WTC11 (cell line): ENCODE measurements around the gene RBMS1. TPM values are rescaled to one million over a fixed set of nuclear protein-coding genes. Genes with fewer than 3 reads are reported as not detected.

ENCODE experiments used
- ATAC-seq: fragments of 200-7000 bp; cut with Tn5 transposase; 2 replicates; pipeline ENCODE4 v1.10.0; 2021; ENCODE audit warnings: mild to moderate bottlenecking, moderate library complexity
- CTCF ChIA-PET: fragments of 300-600 bp; sonication (Branson Sonifier 250); formaldehyde crosslinking; loops from one replicate; lab custom pipeline; 2021; ENCODE audit warnings: antibody characterized with exemption; lab: Charles Lee
- POLR2A ChIA-PET: fragments of 350-600 bp; sonication (Branson Sonifier 250); formaldehyde crosslinking; loops from one replicate; lab custom pipeline; 2021; ENCODE audit warnings: antibody characterized with exemption; lab: Charles Lee
- DNase-seq: peaks from one replicate; pipeline ENCODE4 v3.0.0; 2021; ENCODE audit warnings: low spot score
- H3K27ac Mint-ChIP-seq: 2 replicates; pipeline ENCODE4 v1.8.0; 2021; ENCODE audit warnings: mixed read lengths
- H3K27me3 Mint-ChIP-seq: 2 replicates; pipeline ENCODE4 v1.8.0; 2021; ENCODE audit warnings: low read depth, mild to moderate bottlenecking, moderate library complexity, mixed read lengths
- H3K36me3 Mint-ChIP-seq: 2 replicates; pipeline ENCODE4 v1.8.0; 2021; ENCODE audit warnings: mixed read lengths
- H3K4me1 Mint-ChIP-seq: 2 replicates; pipeline ENCODE4 v1.8.0; 2022; ENCODE audit warnings: mixed read lengths
- H3K4me3 Mint-ChIP-seq: 2 replicates; pipeline ENCODE4 v1.8.0; 2021; ENCODE audit warnings: mild to moderate bottlenecking, moderate library complexity, mixed read lengths
- H3K9me3 Mint-ChIP-seq: 2 replicates; pipeline ENCODE4 v1.8.0; 2021; ENCODE audit warnings: mixed read lengths
- ARID4B ChIP-seq: sonication (generic); formaldehyde crosslinking; IDR thresholded peaks from 2 replicates; pipeline ENCODE4 v1.8.0; 2023; ENCODE audit warnings: missing genetic modification reagents, mild to moderate bottlenecking, borderline replicate concordance
- ATF1 ChIP-seq: sonication (generic); formaldehyde crosslinking; IDR thresholded peaks from 2 replicates; pipeline ENCODE4 v1.8.1; 2023; ENCODE audit warnings: mild to moderate bottlenecking, moderate library complexity, missing genetic modification reagents
- CTCF ChIP-seq: fragments of 200-600 bp; IDR thresholded peaks from 2 replicates; pipeline ENCODE4 v1.8.0; 2022; ENCODE audit warnings: antibody characterized with exemption
- E2F4 ChIP-seq: sonication (generic); formaldehyde crosslinking; IDR thresholded peaks from 2 replicates; pipeline ENCODE4 v1.8.1; 2022; ENCODE audit warnings: low read depth, mild to moderate bottlenecking, moderate library complexity, missing genetic modification reagents, borderline replicate concordance
- ERG ChIP-seq: fragments of 250-450 bp; sonication (Bioruptor Pico); IDR thresholded peaks from 2 replicates; pipeline ENCODE4 v1.8.0; 2021; ENCODE audit warnings: mild to moderate bottlenecking
- FOXK1 ChIP-seq: sonication (generic); formaldehyde crosslinking; IDR thresholded peaks from 2 replicates; pipeline ENCODE4 v1.8.0; 2022; ENCODE audit warnings: mild to moderate bottlenecking, moderate library complexity, missing genetic modification reagents
- HMGA2 ChIP-seq: fragments of 250-450 bp; sonication (Bioruptor Pico); IDR thresholded peaks from 2 replicates; pipeline ENCODE4 v1.4.0; 2021; ENCODE audit warnings: mild to moderate bottlenecking, moderate library complexity
- HMGXB4 ChIP-seq: sonication (generic); formaldehyde crosslinking; IDR thresholded peaks from 2 replicates; pipeline ENCODE4 v1.8.1; 2023; ENCODE audit warnings: mild to moderate bottlenecking, moderate library complexity, missing genetic modification reagents
- JAZF1 ChIP-seq: fragments of 250-450 bp; sonication (Bioruptor Pico); IDR thresholded peaks from 2 replicates; pipeline ENCODE4 v1.9.0; 2021; ENCODE audit warnings: moderate library complexity, mild to moderate bottlenecking, inconsistent platforms
- KAT7 ChIP-seq: sonication (generic); formaldehyde crosslinking; IDR thresholded peaks from 2 replicates; pipeline ENCODE4 v1.8.1; 2023; ENCODE audit warnings: missing genetic modification reagents, mild to moderate bottlenecking, borderline replicate concordance
- MLX ChIP-seq: sonication (generic); formaldehyde crosslinking; IDR thresholded peaks from 2 replicates; pipeline ENCODE4 v1.8.1; 2023; ENCODE audit warnings: mild to moderate bottlenecking, missing genetic modification reagents, moderate library complexity
- NFE2L1 ChIP-seq: sonication (generic); formaldehyde crosslinking; IDR thresholded peaks from 2 replicates; pipeline ENCODE4 v1.8.1; 2023; ENCODE audit warnings: missing genetic modification reagents
- RELA ChIP-seq: sonication (generic); formaldehyde crosslinking; IDR thresholded peaks from 2 replicates; pipeline ENCODE4 v1.8.1; 2022; ENCODE audit warnings: missing genetic modification reagents, mild to moderate bottlenecking, borderline replicate concordance
- SP1 ChIP-seq: sonication (generic); formaldehyde crosslinking; conservative IDR thresholded peaks from 2 replicates; pipeline ENCODE4 v1.8.1; 2022; ENCODE audit warnings: missing genetic modification reagents
- TEAD1 ChIP-seq: sonication (generic); formaldehyde crosslinking; IDR thresholded peaks from 2 replicates; pipeline ENCODE4 v1.8.0; 2022; ENCODE audit warnings: mild to moderate bottlenecking, missing genetic modification reagents
- ZBTB21 ChIP-seq: sonication (generic); formaldehyde crosslinking; IDR thresholded peaks from 2 replicates; pipeline ENCODE4 v1.8.1; 2023; ENCODE audit warnings: mild to moderate bottlenecking, missing genetic modification reagents, borderline replicate concordance
- ZNF121 ChIP-seq: sonication (generic); formaldehyde crosslinking; IDR thresholded peaks from 2 replicates; pipeline ENCODE4 v1.8.0; 2023; ENCODE audit warnings: missing genetic modification reagents
- ZNF232 ChIP-seq: sonication (generic); formaldehyde crosslinking; IDR thresholded peaks from 2 replicates; pipeline ENCODE4 v1.8.0; 2022; ENCODE audit warnings: mild to moderate bottlenecking, missing genetic modification reagents
- ZNF671 ChIP-seq: fragments of 250-450 bp; sonication (Bioruptor Pico); IDR thresholded peaks from 2 replicates; pipeline ENCODE4 v1.8.0; 2021; ENCODE audit warnings: mild to moderate bottlenecking
- total RNA-seq: library from RNA; stranded (reverse); gene quantifications from 3 replicates; pipeline ENCODE4 v1.2.3, GENCODE V29; 2021

The RBMS1 gene
- total RNA-seq, 1 experiment from 2014 or later, result 56.3 TPM

GRCh38 chr2:160469164-160469563 lies 24.4 kb downstream of the RBMS1 start:
- ChIA-PET POLR2A (no interaction called here), CTCF (no interaction called here)
- H3K27ac Mint-ChIP-seq, result peak overlapping the region; percentile 53

GRCh38 chr2:160467086-160467485 lies 26.5 kb downstream of the RBMS1 start:
- H3K27ac Mint-ChIP-seq, result no peak overlapping the region
- CTCF ChIA-PET, result no interaction called here
- POLR2A ChIA-PET, result no interaction called here
- ATAC-seq (no peak), DNase-seq (no peak)
- H3K4me1 Mint-ChIP-seq, result peaks cover 36% of the 10 kb centered on the region
- H3K9me3 Mint-ChIP-seq, result no peaks in the 10 kb centered on the region
- H3K36me3 Mint-ChIP-seq, result no peaks in the 10 kb centered on the region
- no peak overlapping the region for H3K4me3 Mint-ChIP-seq
- H3K27me3 Mint-ChIP-seq, result no peaks in the 10 kb centered on the region
- TF ChIP-seq MLX (CRISPR knock-in tag) (no peak), ZNF121 (CRISPR knock-in tag) (no peak), FOXK1 (no peak), NFE2L1 (CRISPR knock-in tag) (no peak), ZNF232 (CRISPR knock-in tag) (no peak), HMGXB4 (CRISPR knock-in tag) (no peak), SP1 (no peak), ERG (CRISPR knock-in tag) (no peak), KAT7 (no peak), JAZF1 (CRISPR knock-in tag) (no peak), RELA (CRISPR knock-in tag) (no peak), E2F4 (no peak), CTCF (no peak), TEAD1 (CRISPR knock-in tag) (no peak), HMGA2 (CRISPR knock-in tag) (no peak)

More at GRCh38 chr2:160469164-160469563, 24.4 kb downstream of the RBMS1 start:
- TF ChIP-seq ZNF671, result no peak
- TF ChIP-seq ARID4B (CRISPR knock-in tag), result no peak
- no peak for TF ChIP-seq HMGA2 (CRISPR knock-in tag)
- TF ChIP-seq ATF1 (CRISPR knock-in tag), result no peak
- TF ChIP-seq ZBTB21 (CRISPR knock-in tag), result no peak
- TF ChIP-seq, all 79 proteins: peak for 0
- Mint-ChIP-seq H3K4me3 (no peak overlapping the region), H3K4me1 (peaks cover 49% of the 10 kb centered on the region), H3K9me3 (no peaks in the 10 kb centered on the region), H3K27me3 (no peaks in the 10 kb centered on the region), H3K36me3 (no peaks in the 10 kb centered on the region)
- DNase-seq, result no peak
- ATAC-seq, result peak; percentile 55; the same call in 1 of the 2 replicates
